Activated naive CD8-positive, alpha-beta T cell treated with anti-CD3 and anti-CD28 coated beads, Interleukin-2, amount 50 U/mL, for 16 hours (primary cell): ENCODE data around the gene RALA.
"Not testable (repeated sequence)": the region's sequence is repeated elsewhere in the genome, so short reads cannot be mapped to it uniquely, and the experiment has no call there.

Source experiments
- DNase-seq: peaks from one replicate; pipeline ENCODE4 v3.0.0-alpha.2; 2020; ENCODE audit warnings: low read depth, low spot score

Gene RALA

GRCh38 chr7:39645482-39646407 is 22.4 kb downstream of the RALA start:
- no peak for DNase-seq

GRCh38 chr7:39647816-39648215 is 24.4 kb downstream of the RALA start:
- no peak for DNase-seq

DNA sequence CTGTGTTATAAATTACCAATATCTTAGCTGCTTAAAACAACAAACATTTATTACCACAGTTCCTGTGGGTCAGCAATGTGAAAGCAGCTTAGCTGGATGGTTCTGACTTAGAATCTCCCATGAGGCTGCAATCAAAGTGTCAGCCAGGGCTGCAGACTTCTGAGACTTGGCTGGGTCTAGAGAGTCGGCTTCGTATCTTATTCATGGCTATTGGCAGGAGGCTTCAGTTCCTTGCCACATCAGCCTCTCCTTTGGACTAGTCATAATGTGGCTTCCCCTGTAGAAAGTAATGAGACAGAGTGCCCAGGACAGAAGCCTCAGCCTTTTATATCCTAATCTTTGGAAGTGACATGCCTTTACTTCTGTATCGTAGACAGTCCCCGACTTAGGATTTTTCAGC is 27.3 kb downstream of the RALA start:
- no peak for DNase-seq

DNA sequence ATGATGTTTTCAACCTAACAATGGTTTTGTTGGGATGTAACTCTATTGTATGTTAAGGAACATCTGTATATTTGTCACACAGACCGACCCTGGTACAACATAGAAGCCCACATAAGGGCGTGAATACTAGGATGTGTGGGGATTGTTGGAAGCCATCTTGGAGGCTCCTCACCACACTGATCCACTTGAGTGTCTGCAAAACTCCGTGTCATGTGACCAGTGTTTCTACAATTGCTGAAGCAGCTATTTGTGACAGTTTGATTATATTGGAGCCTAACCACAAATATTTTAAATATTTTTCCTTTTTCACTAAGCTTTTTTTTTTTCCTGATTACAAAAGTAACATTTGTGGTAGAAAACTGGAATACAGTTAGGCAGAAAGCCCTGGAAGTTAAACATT is 27.9 kb downstream of the RALA start:
- DNase-seq = no peak

- DNase-seq = no peak
Measured at GRCh38 chr7:39656415-39656814, 33.0 kb downstream of the RALA start.

DNA sequence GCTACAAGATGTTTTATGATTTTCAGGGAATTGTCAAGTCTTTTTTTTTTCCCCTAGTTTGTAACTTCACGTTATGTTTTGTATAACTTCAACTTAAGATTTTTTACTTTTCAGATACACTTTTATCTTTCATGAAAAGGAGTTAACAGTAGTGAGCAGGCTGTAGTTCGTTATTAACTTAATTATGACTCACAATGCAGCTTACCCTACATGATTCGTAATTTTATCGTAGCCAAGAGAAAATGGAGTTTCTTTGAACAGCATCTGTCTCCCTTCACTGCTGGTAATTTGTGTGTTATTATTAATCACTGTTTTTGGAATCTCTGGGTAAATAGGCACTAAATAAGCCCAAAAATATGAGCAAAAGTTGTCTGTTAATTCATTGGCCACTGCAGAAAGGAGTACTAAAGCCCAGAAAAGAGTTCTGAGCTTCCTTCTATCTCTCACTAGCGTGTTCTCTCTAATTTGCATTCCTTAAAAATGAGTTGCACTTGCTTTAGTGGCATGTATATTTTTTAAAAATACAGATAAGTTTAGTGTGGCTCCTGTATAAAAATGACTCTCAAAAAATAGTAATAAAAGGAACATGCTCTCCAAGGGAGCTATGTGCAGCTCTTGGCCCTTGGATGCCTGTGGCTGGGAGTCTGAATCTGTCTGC is 36.1 kb downstream of the RALA start:
- no peak for DNase-seq

- DNase-seq = no peak
Measured at GRCh38 chr7:39661960-39662359, 38.6 kb downstream of the RALA start.

GRCh38 chr7:39663263-39663662 is 39.9 kb downstream of the RALA start:
- DNase-seq = no peak

DNA sequence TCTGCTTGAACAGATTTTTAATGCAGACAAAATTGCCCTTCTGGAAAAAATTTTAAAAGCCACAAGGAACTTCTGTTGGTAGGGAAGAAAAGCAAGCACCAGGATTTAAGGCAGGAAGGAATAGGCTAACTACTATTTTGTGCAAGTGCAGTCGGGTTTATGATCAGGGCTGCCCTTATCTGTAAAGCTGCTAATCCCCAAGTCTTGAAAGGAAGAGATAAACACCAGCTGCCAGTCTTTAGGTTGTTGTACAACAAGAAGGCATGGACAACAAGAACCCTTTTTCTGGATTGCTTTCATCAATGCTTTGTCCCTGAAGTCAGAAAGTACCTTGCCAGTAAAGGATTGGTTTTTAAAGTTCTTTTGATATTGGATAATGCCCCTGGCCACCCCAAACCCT is 40.7 kb downstream of the RALA start:
- DNase-seq = no peak

- no peak for DNase-seq
Measured at GRCh38 chr7:39664585-39664984, 41.2 kb downstream of the RALA start.

DNA sequence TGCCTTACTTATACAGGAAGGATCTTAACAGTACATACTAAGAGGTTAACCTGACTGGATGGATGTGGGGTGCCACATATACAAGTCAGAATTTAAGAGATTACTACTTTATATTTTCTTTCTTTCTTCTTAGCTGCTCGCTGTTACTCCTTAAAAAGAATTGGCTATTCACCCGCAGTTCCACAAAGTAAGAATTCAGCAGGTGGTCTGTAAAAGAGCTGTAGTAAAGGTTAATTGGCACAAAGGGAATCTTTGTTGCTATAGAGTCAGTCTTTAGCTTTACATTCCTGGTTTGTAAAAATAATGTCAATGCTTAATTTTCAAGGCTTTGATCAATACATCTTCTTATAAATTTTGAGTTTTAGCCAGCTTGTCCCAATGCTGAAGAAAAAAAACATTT is 43.2 kb downstream of the RALA start:
- DNase-seq = no peak

DNA sequence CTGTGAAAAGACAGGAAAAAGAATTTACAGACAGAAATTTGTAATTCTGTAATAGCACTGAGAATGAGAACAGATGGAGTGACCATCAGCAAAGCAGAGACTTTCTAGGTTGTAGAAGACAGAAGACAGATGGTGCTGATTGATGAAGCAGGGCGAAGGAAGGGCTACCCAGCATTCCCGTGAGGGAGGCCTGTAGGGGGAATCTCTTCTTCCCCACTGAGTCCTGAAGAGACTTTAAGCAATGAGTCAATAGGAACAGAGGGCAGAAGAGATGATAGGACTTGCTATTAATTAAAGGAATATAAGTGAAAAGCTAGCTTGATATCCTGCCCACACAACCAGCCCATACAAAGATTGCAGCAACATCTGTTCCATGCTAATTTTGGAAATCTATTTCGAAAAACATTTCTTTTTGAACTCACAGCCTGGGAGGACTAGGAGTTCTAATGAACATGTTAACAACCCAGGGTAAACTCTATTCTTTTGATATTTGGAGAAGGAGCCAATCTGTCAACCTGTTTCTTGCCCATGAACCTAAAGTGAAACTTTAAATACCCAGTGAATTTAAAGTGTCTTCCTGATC is 44.1 kb downstream of the RALA start:
- no peak for DNase-seq

- DNase-seq = not testable (repeated sequence)
Measured at GRCh38 chr7:39668280-39668679, 44.9 kb downstream of the RALA start.

DNA sequence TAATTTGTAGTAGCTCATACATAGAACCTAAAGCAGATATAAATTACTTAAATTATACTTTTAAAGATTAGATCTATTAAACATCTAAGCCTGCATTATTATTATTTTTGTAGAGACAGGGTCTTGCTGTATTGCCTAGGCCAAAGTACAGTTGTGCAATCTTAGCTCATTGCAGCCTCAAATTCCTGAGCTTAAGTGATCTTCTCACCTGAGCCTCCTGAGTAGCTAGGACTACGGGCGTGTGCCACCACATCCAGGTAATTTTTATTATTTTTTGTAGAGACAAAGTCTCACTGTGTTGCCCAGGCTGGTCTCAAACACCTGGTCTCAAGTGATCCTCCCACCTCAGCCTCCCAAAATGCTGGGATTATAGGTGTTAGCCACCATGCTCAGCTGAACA is 46.7 kb downstream of the RALA start:
- DNase-seq = no peak

DNA sequence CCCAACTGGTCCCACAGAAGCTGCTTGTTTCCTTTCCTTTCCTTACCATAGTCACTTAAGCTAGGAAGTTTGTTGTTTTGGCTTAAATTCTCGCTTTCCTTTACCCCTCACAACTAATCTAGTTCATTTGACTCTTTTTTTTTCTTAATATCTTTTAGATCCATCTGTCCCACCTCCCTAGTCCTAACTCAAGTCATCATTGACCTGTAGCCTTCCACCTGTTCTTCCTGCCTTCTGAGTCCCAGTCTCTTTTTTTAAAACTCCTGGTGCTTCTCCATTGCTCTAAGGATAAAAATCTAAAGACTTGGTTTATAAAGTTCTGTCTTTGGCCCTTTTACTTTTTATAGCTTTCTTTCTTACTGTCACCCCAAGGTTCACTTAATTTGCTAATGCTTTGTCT is 47.6 kb downstream of the RALA start:
- no peak for DNase-seq

DNA sequence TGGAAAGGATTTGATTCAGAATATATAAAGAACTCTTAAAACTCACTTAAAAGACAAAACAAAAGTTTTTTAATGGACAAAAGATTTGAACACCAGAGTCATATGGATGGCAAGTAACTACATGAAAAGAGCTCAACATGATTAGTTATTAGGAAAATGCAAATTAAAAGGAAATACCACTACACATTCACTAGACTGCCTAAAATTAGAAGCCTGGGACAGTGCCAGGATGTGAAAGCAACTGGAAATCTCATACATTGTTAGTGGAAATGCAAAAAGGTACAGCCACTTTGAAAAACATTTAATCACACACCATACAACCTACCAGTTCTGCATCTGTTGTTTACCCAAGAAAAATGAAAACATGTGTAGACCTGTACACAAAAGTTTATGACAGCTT is 48.8 kb downstream of the RALA start:
- no peak for DNase-seq

DNA sequence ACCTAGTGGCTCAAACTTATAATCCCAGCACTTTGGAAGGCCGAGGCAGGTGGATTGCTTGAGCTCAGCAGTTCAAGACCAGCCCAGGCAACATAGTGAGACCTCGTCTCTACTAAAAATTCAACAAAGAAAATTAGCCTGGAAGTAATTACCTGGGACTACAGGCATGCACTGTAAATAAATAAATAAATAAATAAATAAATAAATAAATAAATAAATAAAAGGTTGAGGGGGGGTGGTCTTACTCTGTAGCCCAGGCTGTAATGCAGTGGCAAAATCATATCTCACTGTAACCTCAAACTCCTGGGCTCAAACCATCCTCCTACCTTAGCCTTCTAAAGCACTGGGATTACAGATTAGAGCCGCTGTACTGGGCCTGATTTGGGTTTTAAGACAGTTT is 50.5 kb downstream of the RALA start:
- DNase-seq = no peak

DNA sequence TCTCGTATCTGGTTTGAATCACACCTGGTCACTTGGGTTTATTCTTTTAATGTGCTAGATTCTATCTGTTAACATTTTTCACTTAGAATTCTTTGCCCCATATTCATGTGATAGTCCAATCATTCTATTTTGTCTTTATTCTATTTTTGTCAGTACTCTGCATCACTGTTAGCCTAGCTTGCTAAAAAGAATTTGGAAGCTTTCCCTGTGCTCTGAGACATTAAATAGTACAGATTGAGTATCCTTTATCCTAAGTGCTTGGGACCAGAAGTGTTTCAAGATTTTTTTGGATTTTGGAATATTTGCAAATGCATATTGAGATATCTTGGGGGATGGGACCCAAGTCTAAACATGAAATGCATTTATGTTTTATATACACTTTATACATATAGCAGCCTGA is 51.0 kb downstream of the RALA start:
- DNase-seq = no peak

GRCh38 chr7:39676346-39676745 is 53.0 kb downstream of the RALA start:
- no peak for DNase-seq

DNA sequence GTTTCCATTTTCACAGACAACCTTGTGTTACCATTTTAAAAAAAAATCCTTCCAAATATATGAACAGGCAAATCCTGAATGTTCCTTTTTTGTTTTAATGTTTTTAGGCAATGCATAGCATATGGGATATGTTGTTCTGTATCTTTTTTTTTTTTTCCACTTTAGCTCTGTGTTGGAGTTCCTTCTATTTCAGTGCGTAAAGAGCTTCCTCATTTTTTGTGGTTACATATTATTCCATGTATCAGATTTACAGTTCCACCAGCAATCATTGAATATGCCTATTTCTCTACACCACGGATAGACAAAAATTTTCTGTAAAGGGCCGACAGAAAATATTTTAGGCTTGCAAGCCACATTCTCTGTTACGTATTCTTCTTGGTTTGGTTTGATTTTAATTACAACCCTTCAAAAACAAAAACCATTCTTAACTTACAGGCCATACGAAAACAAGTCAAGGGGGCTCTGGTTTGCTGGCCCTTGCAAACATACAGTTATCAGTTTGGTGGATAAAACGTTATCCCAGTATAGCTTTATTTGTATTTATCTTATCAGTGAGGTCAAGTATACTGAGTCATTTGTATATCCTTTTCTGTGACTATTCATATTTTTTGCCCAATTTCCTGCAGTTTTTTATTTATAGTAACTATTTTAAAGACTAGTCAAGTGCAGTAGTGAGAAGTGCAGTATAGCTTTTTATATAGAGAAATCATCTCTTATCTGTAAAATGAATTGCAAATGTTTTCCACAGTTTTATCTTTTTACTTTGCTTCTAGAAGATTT is 55.7 kb downstream of the RALA start:
- no peak for DNase-seq

DNA sequence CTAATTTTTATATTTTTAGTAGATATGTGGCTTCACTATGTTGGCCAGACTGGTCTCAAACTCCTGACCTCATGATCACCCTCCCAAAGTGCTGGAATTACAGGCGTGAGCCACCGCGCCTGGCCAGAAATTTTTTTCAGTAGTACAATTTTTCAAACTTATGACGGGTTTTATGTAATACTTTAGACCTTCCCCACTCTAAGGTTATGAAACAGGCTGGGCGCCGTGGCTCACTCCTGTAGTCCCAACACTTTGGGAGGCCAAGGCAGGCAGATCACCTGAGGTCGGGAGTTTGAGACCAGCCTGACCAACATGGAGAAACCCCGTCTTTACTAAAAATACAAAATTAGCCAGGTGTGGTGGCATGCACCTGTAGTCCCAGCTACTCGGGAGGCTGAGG is 56.5 kb downstream of the RALA start:
- DNase-seq = not testable (repeated sequence)

GRCh38 chr7:39681887-39682441 is 58.6 kb downstream of the RALA start:
- no peak for DNase-seq
